GM18505 (cell line): ENCODE results near the gene IFT52.

Source experiments
- ATAC-seq: cut with Tn5 transposase; IDR thresholded peaks from one replicate; pipeline ENCODE4 v1.9.1; 2021; ENCODE audit not compliant: unreplicated experiment
- POLR2A ChIP-seq: IDR thresholded peaks from 4 replicates; pipeline ENCODE4 v1.6.1; 2011; ENCODE audit warnings: borderline replicate concordance; ENCODE audit not compliant: insufficient read depth, insufficient read length; ENCODE audit errors: extremely low read depth

IFT52 gene

GRCh38 chr20:43667341-43668132 is 76.8 kb downstream of the IFT52 start:
- TF ChIP-seq POLR2A = no peak

GRCh38 chr20:43669332-43669731 is 78.6 kb downstream of the IFT52 start:
- ATAC-seq = no peak
- no peak for TF ChIP-seq POLR2A

More at GRCh38 chr20:43667341-43668132, 76.8 kb downstream of the IFT52 start:
- ATAC-seq = peak; percentile 33

DNA sequence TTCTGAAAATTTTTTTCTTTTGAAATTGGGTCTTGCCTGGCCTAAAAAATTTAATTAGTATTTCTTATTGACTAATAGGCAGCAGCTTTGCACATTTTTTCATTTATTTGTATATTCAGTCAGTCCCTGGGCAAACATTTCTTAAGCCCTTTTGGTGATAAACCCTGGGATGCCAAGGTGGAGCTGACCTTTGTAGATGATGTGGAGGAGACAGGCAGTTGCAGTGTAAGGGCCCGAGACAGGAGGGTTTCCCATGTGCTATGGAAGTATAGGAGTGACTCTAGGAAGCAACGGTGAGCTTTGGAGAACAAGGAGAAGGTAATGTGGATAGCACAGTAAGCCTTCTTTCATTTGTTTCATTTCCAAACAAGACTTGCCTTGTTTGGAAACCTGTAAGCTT is 79.7 kb downstream of the IFT52 start:
- ATAC-seq = no peak
- TF ChIP-seq POLR2A = no peak

DNA sequence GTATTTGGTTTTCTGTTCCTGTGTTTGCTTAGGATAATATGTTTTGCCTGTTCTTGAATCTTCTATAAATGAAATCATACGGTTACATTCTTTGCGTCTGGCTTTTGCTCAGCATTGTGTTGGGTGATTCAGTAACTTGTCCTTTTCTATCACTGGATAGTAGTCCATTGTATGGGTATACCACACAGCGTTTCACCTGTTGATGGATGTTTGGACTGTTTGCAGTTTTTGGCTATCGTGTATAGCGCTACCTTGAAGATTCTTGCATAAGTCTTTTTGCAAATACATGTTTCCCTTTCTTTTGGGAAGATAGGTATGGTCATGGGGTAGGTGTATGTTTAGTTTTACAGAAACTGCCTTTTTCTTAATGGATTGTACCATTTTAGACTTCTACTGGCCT is 85.6 kb downstream of the IFT52 start:
- ATAC-seq = no peak
- no peak for TF ChIP-seq POLR2A

- no peak for ATAC-seq
- no peak for TF ChIP-seq POLR2A
Observed at GRCh38 chr20:43680981-43681380, 90.2 kb downstream of the IFT52 start.

DNA sequence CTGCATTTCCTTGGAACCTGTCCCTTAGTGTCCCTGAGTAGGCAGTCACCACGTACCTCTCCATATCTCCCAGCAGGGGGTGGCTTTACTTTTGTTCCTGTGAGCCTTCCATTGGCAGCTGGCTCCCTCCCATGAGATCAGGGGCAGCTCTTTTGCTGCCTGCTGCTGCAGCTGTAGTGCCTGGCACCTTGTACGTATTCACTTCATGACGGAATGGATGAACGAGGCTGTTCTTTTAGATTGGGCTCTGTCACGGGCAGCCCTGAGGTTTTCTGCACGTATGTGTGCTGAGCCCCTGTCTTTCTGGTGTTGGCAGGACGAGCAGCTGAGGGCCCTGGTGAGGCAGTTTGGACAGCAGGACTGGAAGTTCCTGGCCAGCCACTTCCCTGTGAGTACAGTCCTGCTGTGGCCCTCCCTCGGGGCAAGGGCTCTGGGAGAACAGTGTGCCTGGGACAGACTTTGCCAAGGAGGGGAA is 90.8 kb downstream of the IFT52 start:
- no peak for TF ChIP-seq POLR2A
- ATAC-seq = peak; percentile 27

- peak; percentile 91 for ATAC-seq
Observed at GRCh38 chr20:43681991-43682410, 91.3 kb downstream of the IFT52 start.

GRCh38 chr20:43682446-43682845 is 91.7 kb downstream of the IFT52 start:
- TF ChIP-seq POLR2A = no peak
- peak; percentile 27 for ATAC-seq

More at GRCh38 chr20:43681991-43682410, 91.3 kb downstream of the IFT52 start:
- TF ChIP-seq POLR2A = peak; percentile 67

DNA sequence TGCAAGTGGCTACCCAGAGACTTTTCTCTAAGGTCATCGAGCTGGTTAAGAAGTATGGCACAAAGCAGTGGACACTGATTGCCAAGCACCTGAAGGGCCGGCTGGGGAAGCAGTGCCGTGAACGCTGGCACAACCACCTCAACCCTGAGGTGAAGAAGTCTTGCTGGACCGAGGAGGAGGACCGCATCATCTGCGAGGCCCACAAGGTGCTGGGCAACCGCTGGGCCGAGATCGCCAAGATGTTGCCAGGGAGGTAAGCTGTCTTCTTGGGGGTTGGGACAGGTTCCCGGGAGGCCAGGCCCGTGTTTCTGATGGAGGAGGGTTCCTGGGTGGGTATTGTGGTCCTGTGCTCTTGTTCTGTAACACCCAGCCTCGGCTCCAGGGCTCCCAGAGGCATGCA is 96.1 kb downstream of the IFT52 start:
- no peak for TF ChIP-seq POLR2A

DNA sequence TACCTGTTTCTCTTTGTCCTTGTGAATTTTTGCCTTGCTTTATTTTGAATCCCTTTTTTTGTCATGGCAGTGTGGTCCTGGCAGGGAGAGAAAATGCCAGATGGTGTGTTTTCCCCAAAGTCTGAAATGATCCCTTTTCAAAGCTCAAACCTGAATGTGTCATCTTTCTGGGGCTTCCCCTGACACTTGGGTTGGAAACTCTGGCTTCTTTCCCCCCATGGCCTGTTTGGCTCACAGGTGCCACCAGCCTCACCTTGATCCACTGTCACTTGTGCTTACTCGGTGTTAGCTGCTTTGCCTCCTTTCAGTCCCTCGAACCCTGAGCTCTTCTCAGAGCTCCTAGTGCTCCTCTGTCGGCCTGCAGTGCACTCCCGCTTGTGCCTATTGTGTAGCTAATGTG is 98.4 kb downstream of the IFT52 start:
- no peak for TF ChIP-seq POLR2A

More for the DNA sequence above, 96.1 kb downstream of the IFT52 start:
- no peak for ATAC-seq

GRCh38 chr20:43690943-43691598 is 100.3 kb downstream of the IFT52 start:
- ATAC-seq = no peak
- no peak for TF ChIP-seq POLR2A

More for the DNA sequence above, 98.4 kb downstream of the IFT52 start:
- no peak for ATAC-seq

DNA sequence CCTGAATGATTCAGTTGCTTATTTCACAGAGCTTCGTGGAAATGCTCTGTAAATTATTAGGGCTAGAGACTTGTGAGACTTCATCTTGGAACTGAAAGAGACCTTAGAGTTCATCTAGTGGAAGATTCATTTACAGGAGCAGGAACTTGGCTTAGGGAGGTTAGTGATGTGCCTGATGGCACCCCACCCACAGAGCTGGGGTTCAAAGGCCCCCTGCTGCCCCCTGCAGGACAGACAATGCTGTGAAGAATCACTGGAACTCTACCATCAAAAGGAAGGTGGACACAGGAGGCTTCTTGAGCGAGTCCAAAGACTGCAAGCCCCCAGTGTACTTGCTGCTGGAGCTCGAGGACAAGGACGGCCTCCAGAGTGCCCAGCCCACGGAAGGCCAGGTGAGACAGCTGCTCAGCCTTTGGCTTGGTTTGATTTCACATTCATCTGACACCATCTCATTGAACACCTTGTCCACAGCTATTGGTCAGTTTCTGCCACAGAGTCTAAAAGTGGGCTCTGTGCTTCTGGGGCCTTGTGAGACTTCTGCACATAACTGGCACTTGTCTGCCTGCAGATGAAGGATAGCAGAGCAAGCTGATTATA is 101.3 kb downstream of the IFT52 start:
- no peak for TF ChIP-seq POLR2A
- ATAC-seq = no peak

GRCh38 chr20:43694763-43695162 is 104.0 kb downstream of the IFT52 start:
- ATAC-seq = no peak
- TF ChIP-seq POLR2A = no peak
